ENCODE results near the gene FKBP5. TPM values are rescaled to one million over a fixed set of nuclear protein-coding genes. Genes with fewer than 3 reads are reported as not detected.
A peak's percentile ranks its signal among the peaks of the same experiment; 100 is the strongest.
"Not testable (repeated sequence)": the region's sequence is repeated elsewhere in the genome, so short reads cannot be mapped to it uniquely, and the experiment has no call there.

The FKBP5 gene
- total and polyA plus RNA-seq, 5 donors: 75.0 to 155 (median 110) TPM

- not testable (repeated sequence) for H3K9me3 ChIP-seq (ENCODE audit: control insufficient read depth, low read length); ATAC-seq; DNase-seq; H3K27me3 ChIP-seq (ENCODE audit: control insufficient read depth, insufficient read depth); H3K27ac ChIP-seq (ENCODE audit: low read length); H3K4me3 ChIP-seq (ENCODE audit: low read length)
- H3K4me1 ChIP-seq (ENCODE audit: control insufficient read depth, insufficient read depth, low read length): peaks cover 20% of the 10 kb centered on the region
- intact Hi-C loops (cut with DNase I): loop anchor here in 1 of 4 donors (10.0 kb wide), 1 partner anchor 86 kb away; the partner anchor contains the start of gene FKBP5
- WGBS: 97% methylated on average over 8 of the region's 8 CpGs
These were observed 90.1 kb downstream of the FKBP5 start for GRCh38 chr6:35598621-35599020.

- H3K27ac ChIP-seq (ENCODE audit: low read length): peak overlapping the region; percentile 48
- intact Hi-C loops (cut with DNase I): loop anchor here in 1 of 4 donors (10.0 kb wide), 1 partner anchor 88 kb away; the partner anchor contains the start of gene FKBP5
- peaks cover 21% of the 10 kb centered on the region for H3K4me1 ChIP-seq (ENCODE audit: control insufficient read depth, insufficient read depth, low read length)
- H3K4me3 ChIP-seq (ENCODE audit: low read length): no peak overlapping the region
- no peaks in the 10 kb centered on the region for H3K9me3 ChIP-seq (ENCODE audit: control insufficient read depth, low read length)
- 81% methylated on average over 8 of the region's 8 CpGs for WGBS
- DNase-seq (no peak), ATAC-seq (no peak)
- H3K27me3 ChIP-seq (ENCODE audit: control insufficient read depth, insufficient read depth): no peaks in the 10 kb centered on the region
These were observed 92.0 kb downstream of the FKBP5 start for GRCh38 chr6:35596448-35597442.

GRCh38 chr6:35594503-35595186, 94.1 kb downstream of the FKBP5 start:
- no peaks in the 10 kb centered on the region for H3K27me3 ChIP-seq (ENCODE audit: control insufficient read depth, insufficient read depth)
- DNase-seq (no peak), ATAC-seq (no peak)
- 93% methylated on average over 6 of the region's 6 CpGs for WGBS
- peaks cover 24% of the 10 kb centered on the region for H3K4me1 ChIP-seq (ENCODE audit: control insufficient read depth, insufficient read depth, low read length)
- H3K4me3 ChIP-seq (ENCODE audit: low read length): no peak overlapping the region
- H3K27ac ChIP-seq (ENCODE audit: low read length): no peak overlapping the region
- intact Hi-C loops (cut with DNase I): loop anchor here in 1 of 4 donors (10.0 kb wide), 1 partner anchor 90 kb away; the partner anchor contains the start of gene FKBP5
- H3K9me3 ChIP-seq (ENCODE audit: control insufficient read depth, low read length): no peaks in the 10 kb centered on the region

- H3K4me3 ChIP-seq (ENCODE audit: low read length): no peak overlapping the region
- H3K4me1 ChIP-seq (ENCODE audit: control insufficient read depth, insufficient read depth, low read length): peaks cover 30% of the 10 kb centered on the region
- DNase-seq (no peak), ATAC-seq (no peak)
- H3K27ac ChIP-seq (ENCODE audit: low read length): peak overlapping the region; percentile 67
- H3K9me3 ChIP-seq (ENCODE audit: control insufficient read depth, low read length): no peaks in the 10 kb centered on the region
- WGBS: 83% methylated on average over 3 of the region's 3 CpGs
- intact Hi-C loops (cut with DNase I): loop anchor here in 1 of 4 donors (10.0 kb wide), 1 partner anchor 93 kb away; the partner anchor contains the start of gene FKBP5
- no peaks in the 10 kb centered on the region for H3K27me3 ChIP-seq (ENCODE audit: control insufficient read depth, insufficient read depth)
These were observed 96.5 kb downstream of the FKBP5 start for GRCh38 chr6:35592178-35592577.

- intact Hi-C loops (cut with DNase I): loop anchor here in 1 of 4 donors (10.0 kb wide), 1 partner anchor 94 kb away; the partner anchor contains the start of gene FKBP5
- peak overlapping the region; percentile 96 for H3K27ac ChIP-seq (ENCODE audit: low read length)
- H3K4me1 ChIP-seq (ENCODE audit: control insufficient read depth, insufficient read depth, low read length): peaks cover 27% of the 10 kb centered on the region
- H3K27me3 ChIP-seq (ENCODE audit: control insufficient read depth, insufficient read depth): no peaks in the 10 kb centered on the region
- DNase-seq (peak; percentile 69 to 91 (median 77)), ATAC-seq (peak; percentile 88 to 96)
- WGBS: 9% methylated on average over 6 of the region's 6 CpGs
- H3K4me3 ChIP-seq (ENCODE audit: low read length): no peak overlapping the region
- no peaks in the 10 kb centered on the region for H3K9me3 ChIP-seq (ENCODE audit: control insufficient read depth, low read length)
These were observed 98.1 kb downstream of the FKBP5 start for GRCh38 chr6:35590622-35591066.

- Histone ChIP-seq H3K27ac (ENCODE audit: low read length) (peak overlapping the region; percentile 96), H3K27me3 (ENCODE audit: control insufficient read depth, insufficient read depth) (no peaks in the 10 kb centered on the region), H3K9me3 (ENCODE audit: control insufficient read depth, low read length) (no peaks in the 10 kb centered on the region), H3K4me3 (ENCODE audit: low read length) (no peak overlapping the region), H3K4me1 (ENCODE audit: control insufficient read depth, insufficient read depth, low read length) (peaks cover 27% of the 10 kb centered on the region)
- DNase-seq (no peak), ATAC-seq (no peak)
- intact Hi-C loops (cut with DNase I): loop anchor here in 3 of 4 donors (10.0 kb wide), 2 partner anchors 45 to 95 kb away; partner anchors contain the start of gene FKBP5 (in 2 of the 3)
- WGBS: 96% methylated on average over 3 of the region's 3 CpGs
These were observed 98.8 kb downstream of the FKBP5 start for GRCh38 chr6:35589904-35590303.

- no peak overlapping the region for H3K4me3 ChIP-seq (ENCODE audit: low read length)
- intact Hi-C loops (cut with DNase I): loop anchor here in 2 of 4 donors (10.0 kb wide), 2 partner anchors 46 to 96 kb away; partner anchors contain the start of gene FKBP5 (in 1 of the 2)
- peaks cover 27% of the 10 kb centered on the region for H3K4me1 ChIP-seq (ENCODE audit: control insufficient read depth, insufficient read depth, low read length)
- DNase-seq: no peak
- H3K9me3 ChIP-seq (ENCODE audit: control insufficient read depth, low read length): no peaks in the 10 kb centered on the region
- WGBS: 91% methylated on average over 8 of the region's 8 CpGs
- H3K27me3 ChIP-seq (ENCODE audit: control insufficient read depth, insufficient read depth): no peaks in the 10 kb centered on the region
- no peak for ATAC-seq
- peak overlapping the region; percentile 96 for H3K27ac ChIP-seq (ENCODE audit: low read length)
These were observed 99.4 kb downstream of the FKBP5 start for GRCh38 chr6:35589201-35589739.

- no peak for DNase-seq
- no peak overlapping the region for H3K4me3 ChIP-seq (ENCODE audit: low read length)
- no peak for ATAC-seq
- intact Hi-C loops (cut with DNase I): loop anchor here in 2 of 4 donors (2.0 to 10.0 kb wide), 3 partner anchors 48 to 144 kb away; partner anchors contain the start of gene FKBP5 (in 1 of the 2)
- peak overlapping the region; percentile 45 for H3K27ac ChIP-seq (ENCODE audit: low read length)
- H3K9me3 ChIP-seq (ENCODE audit: control insufficient read depth, low read length): no peaks in the 10 kb centered on the region
- H3K27me3 ChIP-seq (ENCODE audit: control insufficient read depth, insufficient read depth): no peaks in the 10 kb centered on the region
- peaks cover 17% of the 10 kb centered on the region for H3K4me1 ChIP-seq (ENCODE audit: control insufficient read depth, insufficient read depth, low read length)
- 87% methylated on average over 2 of the region's 2 CpGs for WGBS
These were observed 101.5 kb downstream of the FKBP5 start for GRCh38 chr6:35587167-35587566.

- Histone ChIP-seq H3K27me3 (ENCODE audit: control insufficient read depth, insufficient read depth) (no peaks in the 10 kb centered on the region), H3K27ac (ENCODE audit: low read length) (no peak overlapping the region), H3K4me3 (ENCODE audit: low read length) (no peak overlapping the region), H3K9me3 (ENCODE audit: control insufficient read depth, low read length) (no peaks in the 10 kb centered on the region), H3K4me1 (ENCODE audit: control insufficient read depth, insufficient read depth, low read length) (peaks cover 20% of the 10 kb centered on the region)
- DNase-seq (no peak), ATAC-seq (no peak)
- intact Hi-C loops (cut with DNase I): loop anchor here in 2 of 4 donors (2.0 to 10.0 kb wide), 3 partner anchors 48 to 144 kb away; partner anchors contain the start of gene FKBP5 (in 1 of the 2)
These were observed 102.2 kb downstream of the FKBP5 start for GRCh38 chr6:35586542-35586941.

GRCh38 chr6:35585658-35586057, 103.1 kb downstream of the FKBP5 start:
- H3K4me1 ChIP-seq (ENCODE audit: control insufficient read depth, insufficient read depth, low read length): peaks cover 20% of the 10 kb centered on the region
- DNase-seq (no peak), ATAC-seq (no peak)
- no peak overlapping the region for H3K27ac ChIP-seq (ENCODE audit: low read length)
- no peaks in the 10 kb centered on the region for H3K27me3 ChIP-seq (ENCODE audit: control insufficient read depth, insufficient read depth)
- no peaks in the 10 kb centered on the region for H3K9me3 ChIP-seq (ENCODE audit: control insufficient read depth, low read length)
- intact Hi-C loops (cut with DNase I): loop anchor here in 3 of 4 donors (2.0 to 10.0 kb wide), 5 partner anchors 37 to 151 kb away; partner anchors contain the start of genes ARMC12 (in 1 of the 3) and FKBP5 (in 1 of the 3)
- H3K4me3 ChIP-seq (ENCODE audit: low read length): no peak overlapping the region
